Neural cell (in vitro differentiated cells): ENCODE data around the gene ATPAF1. TPM values are rescaled to one million over a fixed set of nuclear protein-coding genes. Genes with fewer than 3 reads are reported as not detected.

ENCODE experiments used
- H2AFZ ChIP-seq: fragments of 200-600, 300-800 bp; sonication (generic), shearing (Covaris generic); 2 replicates; pipeline ENCODE4 v1.6.0; 2014; ENCODE audit warnings: low read depth, mild to moderate bottlenecking, antibody characterized with exemption, low read length, moderate library complexity
- H3F3A ChIP-seq: fragments of 200-600 bp; shearing (Covaris generic); 2 replicates; pipeline ENCODE4 v1.6.1; 2016; ENCODE audit warnings: mild to moderate bottlenecking, moderate library complexity, mixed read lengths, antibody characterized with exemption, low read length; ENCODE audit not compliant: insufficient read depth, poor library complexity, severe bottlenecking
- H3K27ac ChIP-seq: fragments of 200-600, 300-800 bp; sonication (generic), shearing (Covaris generic); 2 replicates; pipeline ENCODE4 v1.5.1; 2014; ENCODE audit warnings: mild to moderate bottlenecking, low read length, moderate library complexity
- H3K27me3 ChIP-seq: fragments of 300-800, 200-600 bp; sonication (generic), shearing (Covaris generic); 2 replicates; pipeline ENCODE4 v1.6.0; 2014; ENCODE audit warnings: mild to moderate bottlenecking, low read depth, low read length, moderate library complexity; ENCODE audit not compliant: insufficient read depth
- H3K36me3 ChIP-seq: fragments of 300-800, 200-600 bp; sonication (generic), shearing (Covaris generic); 2 replicates; pipeline ENCODE4 v1.5.1; 2014; ENCODE audit warnings: mild to moderate bottlenecking, antibody characterized with exemption, low read length, moderate library complexity; ENCODE audit not compliant: insufficient read depth
- H3K4me2 ChIP-seq: fragments of 300-800, 200-600 bp; sonication (generic), shearing (Covaris generic); 2 replicates; pipeline ENCODE4 v1.6.0; 2014; ENCODE audit warnings: mild to moderate bottlenecking, low read length
- H3K4me3 ChIP-seq: fragments of 300-800, 200-600 bp; sonication (generic), shearing (Covaris generic); 2 replicates; pipeline ENCODE4 v1.5.1; 2014; ENCODE audit warnings: mild to moderate bottlenecking, low read length, moderate library complexity
- H3K79me2 ChIP-seq: fragments of 200-600 bp; shearing (Covaris generic); replicated peaks from 2 replicates; pipeline ENCODE4 v1.6.0; 2014; ENCODE audit warnings: mild to moderate bottlenecking, low read length, moderate library complexity; ENCODE audit not compliant: insufficient read depth
- H3K9ac ChIP-seq: fragments of 300-800, 200-600 bp; sonication (generic), shearing (Covaris generic); 2 replicates; pipeline ENCODE4 v1.6.1; 2016; ENCODE audit warnings: mild to moderate bottlenecking, low read length, mixed read lengths
- H3K9me2 ChIP-seq: fragments of 200-600 bp; shearing (Covaris generic); 2 replicates; pipeline ENCODE4 v1.6.1; 2016; ENCODE audit warnings: mild to moderate bottlenecking, low read length, mixed read lengths; ENCODE audit not compliant: insufficient read depth
- H3K9me3 ChIP-seq: fragments of 200-600, 300-800 bp; sonication (generic), shearing (Covaris generic); 2 replicates; pipeline ENCODE4 v1.6.1; 2016; ENCODE audit warnings: mild to moderate bottlenecking, mixed run types, low read length, moderate library complexity, mixed read lengths
- H4K20me1 ChIP-seq: fragments of 200-600 bp; shearing (Covaris generic); 2 replicates; pipeline ENCODE4 v1.6.1; 2016; ENCODE audit warnings: mild to moderate bottlenecking, mixed run types; ENCODE audit not compliant: insufficient read depth
- CTCF ChIP-seq: fragments of 450-650 bp; IDR thresholded peaks from 2 replicates; pipeline ENCODE4 v1.5.1; 2014; ENCODE audit warnings: antibody characterized with exemption, mild to moderate bottlenecking, moderate library complexity; ENCODE audit not compliant: poor library complexity, severe bottlenecking
- EP300 ChIP-seq: fragments of 450-650 bp; conservative IDR thresholded peaks from 2 replicates; pipeline ENCODE4 v1.6.1; 2014; ENCODE audit warnings: antibody characterized with exemption, mild to moderate bottlenecking, moderate library complexity; ENCODE audit not compliant: poor library complexity, severe bottlenecking
- EZH2 ChIP-seq: fragments of 200-600, 300-800 bp; shearing (Covaris generic), sonication (generic); IDR thresholded peaks from 2 replicates; pipeline ENCODE4 v1.6.1; 2014; ENCODE audit warnings: antibody characterized with exemption, low read length, borderline replicate concordance, mild to moderate bottlenecking; ENCODE audit not compliant: insufficient read depth, poor library complexity, severe bottlenecking
- MXI1 ChIP-seq: fragments of 450-650 bp; conservative IDR thresholded peaks from 2 replicates; pipeline ENCODE4 v1.6.1; 2014; ENCODE audit warnings: antibody characterized with exemption, mild to moderate bottlenecking; ENCODE audit not compliant: poor library complexity, severe bottlenecking
- POLR2AphosphoS5 ChIP-seq: IDR thresholded peaks from 2 replicates; pipeline ENCODE4 v1.6.1; 2012
- RAD21 ChIP-seq: fragments of 450-650 bp; conservative IDR thresholded peaks from 2 replicates; pipeline ENCODE4 v1.6.1; 2014; ENCODE audit warnings: antibody characterized with exemption, mild to moderate bottlenecking, moderate library complexity
- REST ChIP-seq: IDR thresholded peaks from 2 replicates; pipeline ENCODE4 v1.6.1; 2012; ENCODE audit warnings: borderline replicate concordance
- SMC3 ChIP-seq: fragments of 450-650 bp; conservative IDR thresholded peaks from 2 replicates; pipeline ENCODE4 v1.6.1; 2014; ENCODE audit warnings: antibody characterized with exemption, mild to moderate bottlenecking, moderate library complexity; ENCODE audit not compliant: poor library complexity
- TAF1 ChIP-seq: IDR thresholded peaks from 2 replicates; pipeline ENCODE4 v1.6.1; 2012; ENCODE audit warnings: low read depth
- polyA plus RNA-seq: library from polyadenylated mRNA; depleted of rRNA; stranded (reverse); fragments of >200 nt; gene quantifications from 2 replicates; pipeline ENCODE4 v1.2.3, GENCODE V29; 2014

The ATPAF1 gene
- polyA plus RNA-seq, 1 donor from 2014 or later: 80.7 TPM

GRCh38 chr1:46639547-46639946 is 28.6 kb downstream of the ATPAF1 start:
- Histone ChIP-seq H3K36me3 (peaks cover 8% of the 10 kb centered on the region), H3K27me3 (no peaks in the 10 kb centered on the region), H3F3A (no peaks in the 10 kb centered on the region), H2AFZ (no peak overlapping the region), H3K9ac (no peak overlapping the region), H3K79me2 (no peaks in the 10 kb centered on the region), H3K9me2 (no peaks in the 10 kb centered on the region), H3K4me2 (no peak overlapping the region), H3K4me3 (no peak overlapping the region), H3K9me3 (no peaks in the 10 kb centered on the region), H4K20me1 (no peaks in the 10 kb centered on the region), H3K27ac (no peak overlapping the region)
- TF ChIP-seq EP300: no peak
- TF ChIP-seq RAD21: no peak
- no peak for TF ChIP-seq REST

GRCh38 chr1:46638921-46639320 is 29.2 kb downstream of the ATPAF1 start:
- H3K27me3 ChIP-seq: no peaks in the 10 kb centered on the region
- H3K9me2 ChIP-seq: no peaks in the 10 kb centered on the region
- no peaks in the 10 kb centered on the region for H3F3A ChIP-seq
- H3K4me2 ChIP-seq: no peak overlapping the region
- H3K79me2 ChIP-seq: no peaks in the 10 kb centered on the region
- no peak overlapping the region for H2AFZ ChIP-seq
- no peak overlapping the region for H3K27ac ChIP-seq
- H3K9ac ChIP-seq: no peak overlapping the region
- H3K36me3 ChIP-seq: peaks cover 8% of the 10 kb centered on the region
- no peaks in the 10 kb centered on the region for H4K20me1 ChIP-seq
- H3K4me3 ChIP-seq: no peak overlapping the region
- no peaks in the 10 kb centered on the region for H3K9me3 ChIP-seq
- TF ChIP-seq TAF1: no peak
- TF ChIP-seq RAD21: no peak
- TF ChIP-seq EP300: no peak
- no peak for TF ChIP-seq MXI1
- TF ChIP-seq EZH2: no peak
- TF ChIP-seq SMC3: no peak
- no peak for TF ChIP-seq REST
- TF ChIP-seq CTCF: no peak
- TF ChIP-seq POLR2AphosphoS5: no peak
